Mesenchymal stem cell (in vitro differentiated cells and primary cell): Measurements from ENCODE around the gene GNG12.
A peak's percentile ranks its signal among the peaks of the same experiment; 100 is the strongest.

Source experiments
- DNase-seq: peaks from one replicate; pipeline ENCODE4 v3.0.0-alpha.2; 2013
- H2AFZ ChIP-seq: one replicate; pipeline ENCODE4 v1.6.1; 2013; ENCODE audit warnings: low read depth, mild to moderate bottlenecking, control low read depth, inconsistent platforms, low read length, moderate library complexity
- H2AK5ac ChIP-seq: 2 replicates; pipeline ENCODE4 v1.6.1; 2013; ENCODE audit warnings: low read length, moderate library complexity, mild to moderate bottlenecking, inconsistent platforms; ENCODE audit not compliant: severe bottlenecking
- H2BK120ac ChIP-seq: one replicate; pipeline ENCODE4 v1.6.1; 2013; ENCODE audit warnings: low read depth, mild to moderate bottlenecking, inconsistent platforms, low read length, moderate library complexity
- H2BK12ac ChIP-seq, 2 experiments: one replicate each; pipeline ENCODE4 v1.6.1; 2013; ENCODE audit warnings: inconsistent platforms in 2 of 2, low read length in 2 of 2, mild to moderate bottlenecking in 2 of 2, moderate library complexity in 2 of 2, control low read depth in 1 of 2
- H2BK15ac ChIP-seq: one replicate; pipeline ENCODE4 v1.6.1; 2013; ENCODE audit warnings: mild to moderate bottlenecking, low read depth, inconsistent platforms; ENCODE audit not compliant: poor library complexity, severe bottlenecking
- H2BK5ac ChIP-seq: 2 replicates; pipeline ENCODE4 v1.6.1; 2013; ENCODE audit warnings: low read depth, mild to moderate bottlenecking, low read length, control low read depth, inconsistent platforms; ENCODE audit not compliant: poor library complexity, severe bottlenecking
- H3K14ac ChIP-seq, 2 experiments: one replicate each; pipeline ENCODE4 v1.6.1; 2013; ENCODE audit warnings: inconsistent platforms in 2 of 2, low read length in 2 of 2, control low read depth in 1 of 2, mild to moderate bottlenecking in 1 of 2, moderate library complexity in 1 of 2
- H3K18ac ChIP-seq, 2 experiments: one replicate each; pipeline ENCODE4 v1.6.1; 2013; ENCODE audit warnings: inconsistent platforms in 2 of 2, low read length in 2 of 2, control low read depth in 1 of 2, low read depth in 1 of 2, mild to moderate bottlenecking in 1 of 2
- H3K23ac ChIP-seq, 2 experiments: one replicate each; pipeline ENCODE4 v1.6.1; 2013; ENCODE audit warnings: inconsistent platforms in 2 of 2, low read length in 2 of 2, mild to moderate bottlenecking in 2 of 2, moderate library complexity in 2 of 2, control low read depth in 1 of 2
- H3K27ac ChIP-seq: 2 replicates; pipeline ENCODE4 v1.5.1; 2013; ENCODE audit warnings: mild to moderate bottlenecking, moderate library complexity, low read length, control low read depth, inconsistent platforms; ENCODE audit not compliant: poor library complexity, severe bottlenecking
- H3K27me3 ChIP-seq, 2 experiments: 2 replicates each; pipeline versions ENCODE4 v1.6.1 to v1.7.0; 2013; ENCODE audit warnings: low read length in 2 of 2, mild to moderate bottlenecking in 2 of 2, moderate library complexity in 2 of 2, control low read depth in 1 of 2, inconsistent platforms in 1 of 2; ENCODE audit not compliant: control insufficient read depth in 1 of 2, insufficient read depth in 1 of 2
- H3K36me3 ChIP-seq, 2 experiments: 2 replicates each; pipeline versions ENCODE4 v1.6.1 to v1.7.0; 2013; ENCODE audit warnings: low read length in 2 of 2, control low read depth in 1 of 2, inconsistent platforms in 1 of 2, low read depth in 1 of 2, mild to moderate bottlenecking in 1 of 2; ENCODE audit not compliant: insufficient read depth in 2 of 2, control insufficient read depth in 1 of 2
- H3K4ac ChIP-seq, 2 experiments: one replicate each; pipeline ENCODE4 v1.6.1; 2013; ENCODE audit warnings: inconsistent platforms in 2 of 2, low read length in 2 of 2, mild to moderate bottlenecking in 2 of 2, moderate library complexity in 2 of 2, control low read depth in 1 of 2, low read depth in 1 of 2
- H3K4me1 ChIP-seq: 2 replicates; pipeline ENCODE4 v1.6.1; 2013; ENCODE audit warnings: low read depth, low read length, control low read depth; ENCODE audit not compliant: control insufficient read depth, insufficient read depth
- H3K4me2 ChIP-seq: 2 replicates; pipeline ENCODE4 v1.6.1; 2013; ENCODE audit warnings: low read length, mild to moderate bottlenecking, inconsistent platforms; ENCODE audit not compliant: poor library complexity, severe bottlenecking
- H3K4me3 ChIP-seq, 2 experiments: 2 replicates each; pipeline versions ENCODE4 v1.5.1 to v1.7.0; 2013; ENCODE audit warnings: low read length in 2 of 2, mild to moderate bottlenecking in 2 of 2, control low read depth in 1 of 2, low read depth in 1 of 2; ENCODE audit not compliant: insufficient read depth in 1 of 2
- H3K79me1 ChIP-seq: replicated peaks from 2 replicates; pipeline ENCODE4 v1.6.1; 2013; ENCODE audit warnings: mild to moderate bottlenecking, control low read depth, low read length, inconsistent platforms; ENCODE audit not compliant: poor library complexity, severe bottlenecking
- H3K9ac ChIP-seq: 2 replicates; pipeline ENCODE4 v1.7.0; 2013; ENCODE audit warnings: mild to moderate bottlenecking, low read length, moderate library complexity
- H3K9me3 ChIP-seq: 2 replicates; pipeline ENCODE4 v1.7.0; 2013; ENCODE audit warnings: mild to moderate bottlenecking, low read length; ENCODE audit not compliant: control insufficient read depth
- H4K8ac ChIP-seq: one replicate; pipeline ENCODE4 v1.6.1; 2013; ENCODE audit warnings: inconsistent platforms, mild to moderate bottlenecking, low read length, moderate library complexity
- H4K91ac ChIP-seq: one replicate; pipeline ENCODE4 v1.6.1; 2013; ENCODE audit warnings: mild to moderate bottlenecking, low read length, inconsistent platforms
- WGBS: methylation state at CpG from one replicate; pipeline ENCODE4 v1.1.7; 2013; ENCODE audit warnings: mixed read lengths; 5-methylcytosine and 5-hydroxymethylcytosine counted together

GNG12 gene

DNA sequence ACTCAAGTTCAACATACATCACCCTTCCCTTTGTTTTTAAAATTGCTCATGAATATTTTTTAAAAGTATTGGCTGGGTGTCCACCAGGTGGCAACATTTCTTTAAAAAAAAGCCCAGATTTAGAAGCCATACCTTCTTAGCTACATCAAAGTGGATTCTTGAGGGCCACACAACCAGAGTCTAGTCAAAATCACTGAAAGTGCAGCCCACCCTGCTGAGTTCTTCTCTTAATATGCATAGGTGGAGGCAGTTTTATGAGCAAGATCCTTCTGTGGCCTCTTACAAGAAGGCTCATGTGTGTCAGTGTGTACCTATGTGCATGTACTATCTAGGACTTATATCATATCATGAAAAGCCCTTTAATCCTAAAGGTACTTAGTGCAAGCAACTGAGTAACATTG, 16.9 kb upstream of the GNG12 start:
- Histone ChIP-seq H2BK12ac (no peak overlapping the region), H3K14ac (no peak overlapping the region), H2AFZ (no peak overlapping the region)

DNA sequence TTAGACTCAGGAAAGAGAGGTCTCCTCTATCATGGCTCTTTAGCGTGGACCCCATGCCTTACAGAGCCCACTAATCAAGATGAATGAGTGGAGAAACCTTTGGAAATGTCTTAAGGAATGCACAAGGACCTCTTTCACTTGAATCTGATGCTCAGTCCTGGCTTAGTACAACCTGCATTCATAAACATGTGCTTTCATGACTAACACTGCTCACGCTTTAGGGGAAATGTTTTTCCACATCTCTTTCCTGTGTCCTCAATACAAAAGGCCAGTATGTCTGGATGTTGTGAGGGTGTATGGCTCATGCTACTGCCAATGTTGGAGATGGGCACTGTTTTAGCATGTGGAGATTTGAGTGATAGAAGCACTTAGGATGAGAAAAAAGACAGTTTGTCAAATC, 14.2 kb upstream of the GNG12 start:
- no peak overlapping the region for H3K18ac ChIP-seq
- no peak overlapping the region for H2AFZ ChIP-seq
- H3K14ac ChIP-seq, result no peak overlapping the region
- DNase-seq, result peak; percentile 14
- H3K4me3 ChIP-seq, result no peak overlapping the region
- no peaks in the 10 kb centered on the region for H3K79me1 ChIP-seq
- H3K27me3 ChIP-seq, result no peaks in the 10 kb centered on the region
- H2BK5ac ChIP-seq, result no peak overlapping the region
- H2BK120ac ChIP-seq, result no peak overlapping the region
- H3K4me2 ChIP-seq, result no peak overlapping the region
- H2BK12ac ChIP-seq, result no peak overlapping the region
- H3K27ac ChIP-seq, result no peak overlapping the region
- no peaks in the 10 kb centered on the region for H3K36me3 ChIP-seq
- no peaks in the 10 kb centered on the region for H3K9me3 ChIP-seq
- no peak overlapping the region for H3K4ac ChIP-seq
- H3K4me1 ChIP-seq, result no peaks in the 10 kb centered on the region
- no peak overlapping the region for H3K23ac ChIP-seq
- no peak overlapping the region for H2BK15ac ChIP-seq
- no peak overlapping the region for H4K8ac ChIP-seq
- no peak overlapping the region for H2AK5ac ChIP-seq
- 88% methylated on average over 1 of the region's 2 CpGs for WGBS
- H4K91ac ChIP-seq, result no peak overlapping the region
- no peak overlapping the region for H3K9ac ChIP-seq

More for the DNA sequence above, 16.9 kb upstream of the GNG12 start:
- H3K27ac ChIP-seq, result peak overlapping the region; percentile 72
- peak overlapping the region; percentile 54 for H3K9ac ChIP-seq
- H3K79me1 ChIP-seq, result peaks cover 2% of the 10 kb centered on the region
- no peak overlapping the region for H2BK120ac ChIP-seq
- no peak overlapping the region for H3K4ac ChIP-seq
- peak; percentile 52 for DNase-seq
- no peak overlapping the region for H2BK5ac ChIP-seq
- H4K8ac ChIP-seq, result no peak overlapping the region
- H3K4me2 ChIP-seq, result no peak overlapping the region
- H3K23ac ChIP-seq, result no peak overlapping the region
- H3K18ac ChIP-seq, result no peak overlapping the region
- no peak overlapping the region for H4K91ac ChIP-seq
- no peaks in the 10 kb centered on the region for H3K36me3 ChIP-seq
- no peaks in the 10 kb centered on the region for H3K4me1 ChIP-seq
- no peak overlapping the region for H2BK15ac ChIP-seq
- no peak overlapping the region for H3K4me3 ChIP-seq
- no peaks in the 10 kb centered on the region for H3K27me3 ChIP-seq
- no peaks in the 10 kb centered on the region for H3K9me3 ChIP-seq
- no peak overlapping the region for H2AK5ac ChIP-seq

DNA sequence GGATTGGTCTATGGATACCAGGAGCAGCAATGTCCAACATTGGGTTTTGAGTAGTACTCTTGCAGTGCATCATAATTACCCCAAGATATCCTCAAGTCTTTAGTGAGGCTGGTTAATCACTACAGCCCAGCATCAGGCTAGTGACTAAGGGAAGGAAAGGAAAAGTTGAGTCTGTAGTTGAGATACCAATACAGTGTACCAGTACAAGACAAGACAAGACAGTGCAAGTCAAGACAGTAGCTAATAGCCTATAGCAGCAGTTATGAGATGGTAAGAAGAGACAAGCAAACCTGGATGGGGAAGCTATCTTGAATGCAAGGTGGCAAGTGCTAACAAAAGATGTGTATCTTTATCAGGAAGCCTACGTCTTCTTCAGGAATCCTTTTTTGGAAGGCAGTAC, 13.3 kb upstream of the GNG12 start:
- H3K4me2 ChIP-seq, result no peak overlapping the region
- H2AFZ ChIP-seq, result no peak overlapping the region
- H2AK5ac ChIP-seq, result no peak overlapping the region
- H4K91ac ChIP-seq, result no peak overlapping the region
- no peak overlapping the region for H3K27ac ChIP-seq
- H3K23ac ChIP-seq, result no peak overlapping the region
- no peak overlapping the region for H3K18ac ChIP-seq
- WGBS, result 100% methylated on average over 1 of the region's 1 CpG
- H2BK12ac ChIP-seq, result peak overlapping the region in 1 of 2 experiments; percentile 5
- no peaks in the 10 kb centered on the region for H3K36me3 ChIP-seq
- no peak overlapping the region for H2BK5ac ChIP-seq
- H3K79me1 ChIP-seq, result no peaks in the 10 kb centered on the region
- no peak overlapping the region for H2BK15ac ChIP-seq
- no peak overlapping the region for H4K8ac ChIP-seq
- no peak overlapping the region for H3K9ac ChIP-seq
- no peaks in the 10 kb centered on the region for H3K9me3 ChIP-seq
- no peak overlapping the region for H2BK120ac ChIP-seq
- no peak overlapping the region for H3K14ac ChIP-seq
- no peak overlapping the region for H3K4ac ChIP-seq
- no peaks in the 10 kb centered on the region for H3K4me1 ChIP-seq
- no peak overlapping the region for H3K4me3 ChIP-seq
- no peaks in the 10 kb centered on the region for H3K27me3 ChIP-seq
- DNase-seq, result no peak

DNA sequence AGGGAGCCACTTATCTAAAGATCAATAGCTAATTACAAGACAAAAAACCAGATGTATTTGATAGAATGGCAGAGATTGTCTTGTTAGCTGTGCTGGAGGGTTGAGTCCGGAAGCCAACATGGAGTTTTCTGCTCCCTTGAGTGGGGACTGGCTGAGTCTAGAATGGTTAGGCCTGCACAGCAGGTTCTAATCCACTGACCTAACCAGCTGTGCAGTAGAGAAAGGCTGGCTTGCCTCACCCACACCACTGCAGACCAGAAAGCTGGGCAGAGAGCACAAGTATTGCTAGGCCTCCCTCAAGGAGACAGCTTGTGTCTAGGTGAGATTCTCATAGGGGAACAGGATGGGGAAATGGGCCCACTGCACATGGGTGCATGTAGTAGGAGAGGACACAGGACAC, 11.7 kb upstream of the GNG12 start:
- Histone ChIP-seq H3K14ac (no peak overlapping the region), H4K91ac (no peak overlapping the region), H3K36me3 (no peaks in the 10 kb centered on the region), H2AFZ (no peak overlapping the region), H3K27me3 (no peaks in the 10 kb centered on the region), H2BK15ac (no peak overlapping the region), H2BK120ac (no peak overlapping the region), H3K23ac (no peak overlapping the region), H4K8ac (no peak overlapping the region), H2BK5ac (no peak overlapping the region), H3K18ac (no peak overlapping the region), H3K27ac (no peak overlapping the region), H3K4me1 (no peaks in the 10 kb centered on the region), H3K4me2 (no peak overlapping the region), H3K9me3 (no peaks in the 10 kb centered on the region), H3K4ac (no peak overlapping the region), H2BK12ac (no peak overlapping the region), H3K4me3 (no peak overlapping the region), H3K9ac (no peak overlapping the region), H2AK5ac (no peak overlapping the region), H3K79me1 (no peaks in the 10 kb centered on the region)
- no peak for DNase-seq
- WGBS, result 100% methylated on average over 1 of the region's 1 CpG
